GM18868 (cell line): ENCODE measurements around the gene PSMD9.

ENCODE experiments used
- ATAC-seq: cut with Tn5 transposase; IDR thresholded peaks from one replicate; pipeline ENCODE4 v1.9.1; 2021; ENCODE audit warnings: mild to moderate bottlenecking, moderate library complexity; ENCODE audit not compliant: unreplicated experiment

The PSMD9 gene

GRCh38 chr12:121949648-121950397, 61.2 kb downstream of the PSMD9 start:
- no peak for ATAC-seq

- ATAC-seq: no peak
Measured at GRCh38 chr12:121953117-121953692, 64.6 kb downstream of the PSMD9 start.

GRCh38 chr12:121953695-121954094, 65.1 kb downstream of the PSMD9 start:
- no peak for ATAC-seq

- ATAC-seq: no peak
Measured at GRCh38 chr12:121955258-121956237, 67.0 kb downstream of the PSMD9 start.

DNA sequence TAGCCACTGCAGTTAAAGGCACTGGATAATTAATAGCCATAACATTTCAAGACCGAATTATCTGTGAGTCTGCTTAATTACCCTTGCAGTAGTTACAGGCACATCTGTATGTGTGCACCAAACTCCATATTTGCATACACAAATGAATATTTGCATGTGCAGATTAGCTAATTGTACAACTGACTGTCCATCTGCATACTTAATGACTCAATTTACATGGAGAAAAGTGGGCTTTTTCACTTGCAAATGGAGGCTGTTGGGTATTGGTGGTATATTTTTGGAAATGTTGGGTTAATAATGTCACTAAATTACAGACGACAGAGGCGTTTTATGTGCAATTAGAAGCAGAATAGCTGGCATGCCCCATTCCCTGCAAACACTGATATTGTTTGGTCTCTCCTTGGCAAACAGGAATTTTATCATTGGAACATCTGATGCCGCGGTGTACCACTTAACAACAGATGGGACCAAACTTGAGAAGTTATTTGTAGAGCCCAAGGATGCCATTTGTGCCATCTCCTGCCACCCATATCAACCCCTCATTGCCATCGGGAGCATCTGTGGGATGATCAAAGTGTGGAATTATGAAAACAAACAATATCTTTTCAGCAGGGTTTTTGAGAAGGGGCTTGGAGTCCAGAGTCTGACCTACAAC, 69.4 kb downstream of the PSMD9 start:
- ATAC-seq: no peak

DNA sequence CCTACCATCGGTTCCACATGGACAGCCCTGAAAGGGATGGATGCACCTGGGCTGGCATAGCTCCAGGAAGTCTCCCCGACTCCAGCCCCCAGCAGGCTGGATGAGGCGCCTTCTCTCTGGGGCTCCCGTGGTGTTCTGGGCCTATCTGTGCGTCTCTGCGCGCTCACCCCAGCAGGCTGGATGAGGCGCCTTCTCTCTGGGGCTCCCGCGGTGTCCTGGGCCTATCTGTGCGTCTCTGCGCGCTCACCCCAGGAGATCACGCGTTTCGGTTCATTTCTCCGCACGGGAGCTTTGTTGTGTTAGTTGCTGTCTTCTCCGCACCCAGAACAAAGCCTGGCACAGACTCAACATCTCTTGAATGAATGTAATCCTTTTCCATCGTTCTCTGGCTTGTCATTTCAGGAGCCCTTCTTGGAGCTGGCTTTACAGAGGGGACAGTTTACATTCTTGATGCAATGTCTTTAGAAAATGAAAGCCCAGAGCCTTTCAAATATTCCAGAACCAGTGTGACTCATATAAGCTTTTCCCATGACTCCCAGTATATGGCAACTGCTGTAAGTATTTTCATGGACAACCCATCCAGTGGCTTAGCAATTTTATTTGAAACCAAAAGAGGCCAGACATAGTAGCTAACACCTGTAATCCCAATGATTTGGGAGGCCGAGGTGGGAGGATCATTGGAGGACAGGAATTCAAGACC, 70.1 kb downstream of the PSMD9 start:
- no peak for ATAC-seq

DNA sequence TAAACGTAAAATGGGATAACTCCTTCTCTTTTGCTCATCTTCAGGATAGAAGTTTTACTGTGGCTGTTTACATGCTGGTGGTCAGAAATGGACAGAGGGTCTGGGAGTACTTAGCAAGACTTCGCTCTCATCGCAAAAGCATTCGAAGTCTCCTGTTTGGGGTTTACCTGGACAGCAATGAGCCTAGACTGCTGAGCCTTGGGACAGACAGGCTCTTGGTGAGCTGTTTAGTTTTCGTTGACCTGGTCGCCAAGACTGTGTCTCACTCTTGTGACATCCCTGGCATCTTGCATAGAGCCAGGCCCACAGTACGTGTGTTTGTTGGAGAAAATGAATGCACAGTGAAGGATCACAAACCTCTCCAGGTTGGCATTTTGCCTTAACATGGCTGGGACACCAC, 72.0 kb downstream of the PSMD9 start:
- no peak for ATAC-seq

- no peak for ATAC-seq
Measured at GRCh38 chr12:121961195-121961879, 72.7 kb downstream of the PSMD9 start.

DNA sequence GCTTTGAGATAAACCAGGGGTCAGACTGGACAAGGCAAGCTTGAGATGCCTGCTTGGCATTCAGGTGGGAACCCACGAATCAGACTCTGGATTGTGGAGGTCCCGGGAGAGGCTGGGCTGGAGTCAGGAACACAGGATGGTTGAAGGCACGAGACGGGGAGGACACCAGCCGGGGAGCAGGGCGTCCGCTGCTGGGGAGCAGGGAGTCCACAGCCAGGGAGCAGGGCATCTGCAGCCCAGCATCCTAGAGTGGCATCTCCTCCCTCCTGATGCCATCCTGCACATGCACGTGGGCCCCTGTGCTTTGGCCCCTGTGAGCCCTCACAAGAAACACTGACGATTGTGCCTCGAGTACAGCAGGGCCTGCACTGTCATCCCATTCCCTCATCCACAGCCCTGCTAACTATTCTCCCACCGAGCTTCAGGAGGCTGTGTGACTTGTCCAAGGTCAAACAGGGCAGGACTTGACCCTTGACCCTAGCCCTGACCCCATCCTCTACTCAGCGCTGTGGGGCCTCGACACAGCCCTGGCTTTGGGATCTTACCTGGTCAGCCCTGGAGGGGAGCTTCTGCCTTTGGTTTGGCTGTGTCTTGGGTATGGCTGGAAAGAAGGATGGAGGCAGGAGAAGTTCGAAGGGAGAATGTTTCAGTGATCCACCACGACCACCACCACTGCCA, 74.9 kb downstream of the PSMD9 start:
- no peak for ATAC-seq

GRCh38 chr12:121964813-121965643, 76.4 kb downstream of the PSMD9 start:
- no peak for ATAC-seq

GRCh38 chr12:121966959-121967358, 78.4 kb downstream of the PSMD9 start:
- no peak for ATAC-seq
